Activated CD8-positive, alpha-beta T cell treated with anti-CD3 and anti-CD28 coated beads for 36 hours (primary cell): ENCODE data around the gene CPEB4. TPM values are rescaled to one million over a fixed set of nuclear protein-coding genes. Genes with fewer than 3 reads are reported as not detected.

ENCODE experiments used
- ATAC-seq: fragments of 200-7000 bp; cut with Tn5 transposase; one replicate; pipeline ENCODE4 v1.10.0; 2021; ENCODE audit warnings: mild to moderate bottlenecking, moderate library complexity
- CTCF ChIA-PET: fragments of 350-600 bp; sonication (Branson Sonifier 250); formaldehyde crosslinking; loops from one replicate; lab custom pipeline; 2021; ENCODE audit warnings: antibody characterized with exemption; lab: Charles Lee
- POLR2A ChIA-PET: fragments of 350-600 bp; sonication (Branson Sonifier 250); formaldehyde crosslinking; loops from one replicate; lab custom pipeline; 2021; ENCODE audit warnings: antibody characterized with exemption; lab: Charles Lee
- DNase-seq: peaks from one replicate; pipeline ENCODE4 v3.0.0-alpha.2; 2020
- H3K27ac Mint-ChIP-seq: one replicate; pipeline ENCODE4 v1.8.0; 2021; ENCODE audit warnings: mild to moderate bottlenecking, mixed read lengths
- H3K27me3 Mint-ChIP-seq: one replicate; pipeline ENCODE4 v1.8.0; 2021; ENCODE audit warnings: mixed read lengths
- H3K36me3 Mint-ChIP-seq: one replicate; pipeline ENCODE4 v1.8.0; 2021; ENCODE audit warnings: low read depth, mixed read lengths
- H3K4me1 Mint-ChIP-seq: one replicate; pipeline ENCODE4 v1.8.0; 2021; ENCODE audit warnings: low read depth, mixed read lengths
- H3K4me3 Mint-ChIP-seq: one replicate; pipeline ENCODE4 v1.8.0; 2021; ENCODE audit warnings: mild to moderate bottlenecking, moderate library complexity, mixed read lengths
- H3K9me3 Mint-ChIP-seq: one replicate; pipeline ENCODE4 v1.8.0; 2021; ENCODE audit warnings: mixed read lengths
- CTCF ChIP-seq: fragments of 200-600 bp; IDR thresholded peaks from one replicate; pipeline ENCODE4 v1.8.0; 2022; ENCODE audit warnings: antibody characterized with exemption, mild to moderate bottlenecking
- intact Hi-C: fragments of 100-400 bp; cut with micrococcal nuclease; formaldehyde crosslinking; loops from one replicate; pipeline ENCODE4 v1.10.0; 2022
- total RNA-seq, 2 experiments: library from RNA; stranded (reverse); gene quantifications; one replicate each; pipeline ENCODE4 v1.2.3, GENCODE V29; 2021

The CPEB4 gene
- total RNA-seq, 2 experiments from 2014 or later, result 8.8 to 9.0 TPM

- ChIA-PET CTCF (no interaction called here), POLR2A (interaction anchor here (0.8 kb wide), 1 partner anchor 40 kb away, joined by 3 read pairs; no protein-coding TSS in a partner anchor)
- TF ChIP-seq CTCF, result no peak
- Mint-ChIP-seq H3K27ac (no peak overlapping the region), H3K27me3 (no peaks in the 10 kb centered on the region), H3K4me1 (no peaks in the 10 kb centered on the region), H3K9me3 (no peaks in the 10 kb centered on the region), H3K36me3 (no peaks in the 10 kb centered on the region), H3K4me3 (no peak overlapping the region)
- intact Hi-C loops, result no loop called here
- ATAC-seq (no peak), DNase-seq (no peak)
Observed at GRCh38 chr5:173864126-173865050, 23.8 kb upstream of the CPEB4 start.

- H3K9me3 Mint-ChIP-seq, result no peaks in the 10 kb centered on the region
- no peaks in the 10 kb centered on the region for H3K4me1 Mint-ChIP-seq
- H3K27me3 Mint-ChIP-seq, result no peaks in the 10 kb centered on the region
- intact Hi-C loops, result no loop called here
- TF ChIP-seq CTCF, result no peak
- no peaks in the 10 kb centered on the region for H3K36me3 Mint-ChIP-seq
- ChIA-PET CTCF (interaction anchor here (1.6 kb wide), 1 partner anchor 18 kb away, joined by 3 read pairs; no protein-coding TSS in a partner anchor), POLR2A (interaction anchor here (0.7 kb wide), 1 partner anchor 137 kb away, joined by 3 read pairs; no protein-coding TSS in a partner anchor)
- no peak overlapping the region for H3K4me3 Mint-ChIP-seq
- no peak for ATAC-seq
- no peak overlapping the region for H3K27ac Mint-ChIP-seq
- no peak for DNase-seq
Observed at GRCh38 chr5:173866243-173866857, 21.8 kb upstream of the CPEB4 start.

- Mint-ChIP-seq H3K4me3 (no peak overlapping the region), H3K9me3 (no peaks in the 10 kb centered on the region)
Observed at GRCh38 chr5:173866858-173867679, 21.1 kb upstream of the CPEB4 start.

GRCh38 chr5:173868096-173868880, 19.9 kb upstream of the CPEB4 start:
- DNase-seq, result no peak
- ChIA-PET POLR2A (no interaction called here), CTCF (no interaction called here)
- Mint-ChIP-seq H3K27ac (no peak overlapping the region), H3K4me1 (no peaks in the 10 kb centered on the region), H3K9me3 (no peaks in the 10 kb centered on the region), H3K36me3 (no peaks in the 10 kb centered on the region), H3K4me3 (no peak overlapping the region), H3K27me3 (no peaks in the 10 kb centered on the region)
- intact Hi-C loops, result no loop called here
- ATAC-seq, result no peak
- no peak for TF ChIP-seq CTCF

More at GRCh38 chr5:173866858-173867679, 21.1 kb upstream of the CPEB4 start:
- TF ChIP-seq CTCF, result no peak
- ChIA-PET CTCF (interaction anchor here (1.0 to 1.6 kb wide), 2 partner anchors 17 to 58 kb away, joined by 3 read pairs; no protein-coding TSS in a partner anchor), POLR2A (no interaction called here)
- Mint-ChIP-seq H3K27ac (no peak overlapping the region), H3K27me3 (no peaks in the 10 kb centered on the region), H3K36me3 (no peaks in the 10 kb centered on the region), H3K4me1 (no peaks in the 10 kb centered on the region)
- DNase-seq (no peak), ATAC-seq (no peak)
- intact Hi-C loops, result no loop called here
